Measurements from ENCODE around the gene ITGAE.
A peak's percentile ranks its signal among the peaks of the same experiment; 100 is the strongest.

Gene ITGAE

DNA sequence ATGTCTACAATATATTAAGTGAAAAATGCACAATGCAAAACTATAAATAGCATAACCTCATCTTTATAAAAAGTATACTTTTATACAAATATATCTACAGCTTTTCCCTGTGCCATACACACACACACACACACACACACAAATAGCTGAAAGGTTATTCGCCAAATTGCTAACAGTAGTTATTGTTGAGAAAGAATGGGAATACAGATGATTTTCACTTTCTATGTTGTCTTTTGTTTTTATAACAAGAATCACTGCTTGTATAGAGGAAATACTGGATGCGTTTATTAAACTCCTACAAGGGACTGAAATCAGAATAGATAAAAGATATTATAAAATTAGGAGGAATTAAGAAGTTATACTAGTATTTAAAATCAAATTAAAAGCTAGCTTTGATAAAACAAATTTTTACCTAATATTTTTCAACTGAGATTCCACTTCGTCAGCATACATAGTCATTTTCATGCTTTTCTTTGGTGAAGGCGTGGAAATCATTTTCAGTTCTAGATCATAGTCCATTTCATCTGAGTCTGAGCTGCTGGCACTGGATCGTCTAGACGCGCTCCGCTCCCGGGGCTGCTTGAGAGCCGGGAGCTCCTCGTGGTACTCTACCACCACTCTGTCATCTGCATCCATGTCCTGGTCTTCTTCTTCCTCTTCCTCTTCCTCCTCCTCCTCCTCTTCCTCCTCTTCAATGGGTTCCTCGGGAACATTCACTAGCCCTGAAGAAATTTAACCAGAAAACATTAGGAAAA, 17.0 kb upstream of the ITGAE start:
- DNase-seq (ENCODE audit: low read depth): no peak

DNA sequence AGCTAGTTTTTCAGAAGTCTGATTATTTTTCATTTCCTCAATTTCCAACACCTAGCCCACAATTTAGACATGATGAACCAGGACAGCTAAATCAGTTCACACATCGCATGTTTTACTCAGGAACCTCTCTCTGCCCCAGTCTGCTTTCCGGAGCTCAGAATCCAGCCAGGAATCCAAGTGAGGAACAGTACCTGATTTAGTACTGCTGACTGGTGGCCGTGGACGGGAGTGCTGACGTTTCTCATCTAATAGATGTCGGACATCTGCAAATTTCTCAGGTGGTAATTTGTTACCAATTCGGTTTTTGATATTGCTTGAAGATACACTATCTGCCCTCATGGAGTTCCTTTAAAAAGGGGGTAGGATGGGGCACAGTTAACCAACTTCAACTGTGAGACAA, 14.9 kb upstream of the ITGAE start:
- DNase-seq (ENCODE audit: low read depth): no peak

DNA sequence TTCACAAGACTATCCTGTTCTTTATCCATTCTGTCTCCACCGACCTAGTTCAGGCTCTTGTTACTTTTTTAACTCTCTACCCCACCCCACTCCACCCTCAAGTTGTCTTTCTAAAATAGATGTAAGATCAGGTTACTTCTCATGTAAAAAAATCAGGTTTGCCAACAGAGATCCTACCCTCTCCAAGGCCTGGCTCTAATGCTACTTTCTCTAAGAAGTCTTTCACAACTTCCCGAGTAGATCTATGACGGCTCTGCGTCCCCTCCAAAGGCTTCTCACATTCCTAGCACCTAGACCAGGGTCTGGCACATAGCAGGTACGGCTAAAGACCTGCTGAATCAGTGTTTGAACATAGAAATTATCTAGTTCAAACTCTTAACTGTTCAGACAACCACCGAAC, 14.1 kb upstream of the ITGAE start:
- DNase-seq (ENCODE audit: low read depth): no peak

DNA sequence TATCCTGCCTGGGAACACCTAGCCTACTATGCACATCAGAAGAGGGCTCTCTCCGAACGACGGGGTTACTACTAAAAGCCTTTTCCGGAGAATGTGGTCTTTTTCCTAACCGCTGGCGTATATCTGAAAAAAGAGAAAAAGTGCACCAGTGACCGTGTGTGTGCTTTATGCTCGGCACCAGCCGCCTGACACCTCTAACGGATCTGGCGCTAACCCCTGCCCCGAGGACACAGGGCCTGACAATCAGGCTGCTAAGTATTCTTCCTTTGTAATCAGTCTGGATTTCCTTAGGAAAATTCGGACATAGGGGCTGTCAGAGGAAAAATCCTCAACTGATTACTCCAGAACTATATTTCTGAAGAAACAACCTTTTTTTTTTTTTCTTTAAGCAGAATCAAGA, 13.4 kb upstream of the ITGAE start:
- DNase-seq (ENCODE audit: low read depth): no peak

DNA sequence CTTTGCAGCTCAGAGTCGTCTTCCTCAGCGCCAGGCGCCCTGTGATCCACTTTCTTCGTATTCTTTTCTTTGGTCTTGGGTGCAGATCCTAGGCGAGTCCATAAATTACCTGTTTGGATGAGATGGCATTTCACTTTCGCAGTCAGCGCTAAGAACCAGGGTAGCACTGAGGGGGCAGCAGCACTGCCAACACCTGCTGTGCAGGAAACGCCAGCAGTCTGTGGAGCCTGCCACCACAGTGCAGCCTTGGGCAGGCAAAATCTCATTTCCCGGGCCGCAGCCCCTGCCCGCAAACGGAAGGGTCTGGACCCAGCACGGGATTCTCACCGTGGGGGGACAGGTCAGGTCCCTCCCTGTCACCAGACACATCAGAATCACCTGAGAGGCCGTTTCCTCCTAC, 12.2 kb upstream of the ITGAE start:
- no peak for DNase-seq (ENCODE audit: low read depth)

GRCh38 chr17:3812771-3813170, 11.8 kb upstream of the ITGAE start:
- no peak for DNase-seq (ENCODE audit: low read depth)

DNA sequence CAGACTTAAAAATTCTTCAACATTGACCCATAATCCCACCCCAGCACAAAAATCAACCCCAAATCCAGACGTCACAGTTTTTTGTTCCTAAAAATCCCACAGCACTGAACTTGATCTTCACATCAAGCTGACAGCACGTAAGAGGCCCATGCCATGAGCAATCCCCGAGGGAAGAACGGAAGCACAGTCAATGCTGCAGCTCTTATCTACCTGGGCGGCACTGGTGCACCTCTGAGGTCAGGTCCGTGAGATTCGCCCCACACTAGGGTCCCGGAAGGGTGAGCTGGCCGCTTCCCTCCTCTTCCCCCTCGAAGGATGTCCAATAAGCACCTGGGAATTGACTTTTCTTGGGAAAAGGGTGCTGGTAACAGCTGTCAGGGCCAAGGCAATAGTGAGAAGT, 11.3 kb upstream of the ITGAE start:
- no peak for DNase-seq (ENCODE audit: low read depth)

GRCh38 chr17:3810019-3810418, 9.0 kb upstream of the ITGAE start:
- no peak for DNase-seq (ENCODE audit: low read depth)

- DNase-seq (ENCODE audit: low read depth): no peak
These were observed 8.1 kb upstream of the ITGAE start for GRCh38 chr17:3809135-3809534.

DNA sequence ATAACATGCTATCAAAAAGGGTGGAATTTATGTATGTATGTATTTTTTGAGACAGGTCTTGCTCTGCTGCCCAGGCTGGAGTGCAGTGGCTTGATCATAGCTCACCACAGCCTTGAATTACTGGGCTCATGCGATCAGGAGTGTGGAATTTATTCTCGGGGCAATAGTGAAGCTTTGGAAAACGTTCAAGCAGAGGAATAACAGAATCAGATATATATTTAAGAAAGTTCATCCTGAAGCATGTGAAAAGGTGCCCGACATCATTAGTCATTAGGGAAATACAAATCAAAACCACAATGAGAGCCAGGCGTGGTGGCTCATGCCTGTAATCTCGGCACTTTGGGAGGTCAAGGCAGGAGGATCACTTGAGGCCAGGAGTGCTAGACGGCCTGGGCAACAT, 7.7 kb upstream of the ITGAE start:
- DNase-seq (ENCODE audit: low read depth): no peak

DNA sequence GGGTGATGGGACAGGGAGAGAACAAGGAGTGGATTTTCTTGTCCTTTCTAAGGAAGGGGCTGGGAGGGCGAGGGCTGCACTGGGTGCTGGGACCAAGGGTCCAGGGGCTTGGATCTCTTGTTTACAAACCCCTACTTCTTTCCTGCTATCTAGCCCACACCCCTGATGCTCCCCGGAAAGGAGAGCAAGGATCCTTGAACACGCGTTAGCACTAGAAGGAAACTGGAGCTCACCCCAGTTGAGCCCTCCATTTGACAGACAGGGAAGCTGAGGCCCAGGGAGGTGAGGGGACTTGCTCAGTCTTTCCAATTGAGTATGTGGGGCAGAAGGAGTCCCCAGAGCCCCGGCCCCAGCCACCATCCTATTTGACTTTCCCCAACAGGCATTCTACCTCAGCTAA, 4.6 kb upstream of the ITGAE start:
- DNase-seq (ENCODE audit: low read depth): no peak

- peak; percentile 33 for DNase-seq (ENCODE audit: low read depth)
These were observed 3.5 kb upstream of the ITGAE start for GRCh38 chr17:3804503-3804931.

DNA sequence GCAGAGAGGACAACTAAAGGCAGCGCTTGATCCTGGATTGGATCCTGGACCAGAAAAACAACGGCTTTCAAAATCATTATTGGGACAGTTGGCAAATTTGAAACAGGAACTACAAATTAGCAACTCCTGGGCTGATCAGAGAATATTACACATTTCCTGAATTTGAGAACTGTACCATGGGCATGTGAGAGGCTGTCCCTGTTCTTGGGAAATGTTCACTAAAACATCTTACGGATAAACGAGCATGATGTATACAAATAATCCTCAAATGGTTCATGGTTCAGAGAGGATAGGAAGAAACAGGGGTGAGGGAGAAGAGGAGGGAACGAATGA, 2.3 kb upstream of the ITGAE start:
- no peak for DNase-seq (ENCODE audit: low read depth)

DNA sequence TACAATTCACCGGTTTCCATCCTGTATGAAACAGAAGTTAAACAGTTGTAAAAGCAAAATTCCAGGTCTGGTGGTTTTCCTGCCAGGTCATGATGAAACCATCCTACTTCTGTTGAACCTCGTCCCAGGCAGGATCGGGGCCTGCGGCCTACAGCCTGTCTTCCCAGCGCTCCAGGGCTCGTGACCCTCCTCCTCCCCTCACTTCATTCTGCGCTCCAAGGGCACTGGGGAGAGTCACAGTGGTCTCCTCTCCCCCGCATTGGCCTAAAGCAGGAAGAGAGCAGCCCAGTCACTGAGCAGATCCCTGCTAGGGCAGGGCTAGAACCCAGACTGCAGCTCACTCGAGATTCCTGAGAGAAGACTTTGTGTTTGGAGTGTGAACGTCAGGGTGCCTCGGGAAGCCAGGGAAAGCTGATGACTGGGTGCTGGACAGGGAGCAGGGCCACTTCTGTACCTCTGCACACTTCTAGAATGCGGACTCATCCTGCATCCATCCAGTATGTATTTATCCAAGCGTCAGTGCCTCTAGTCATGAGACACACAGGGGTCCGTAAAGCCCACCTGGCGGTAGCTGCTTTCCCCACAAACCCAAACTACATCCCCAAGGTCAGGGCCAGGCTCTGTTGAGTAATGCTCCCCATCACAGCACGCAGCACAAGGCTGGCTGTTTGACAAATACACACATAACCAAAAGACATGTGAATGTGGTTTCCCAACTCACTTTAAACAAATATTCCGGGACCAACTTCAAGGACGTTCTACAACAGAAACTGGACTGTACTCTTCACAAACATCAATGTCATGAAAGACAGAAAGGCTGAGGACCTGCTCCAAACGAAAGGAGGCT, 1.7 kb upstream of the ITGAE start:
- no peak for DNase-seq (ENCODE audit: low read depth)

DNA sequence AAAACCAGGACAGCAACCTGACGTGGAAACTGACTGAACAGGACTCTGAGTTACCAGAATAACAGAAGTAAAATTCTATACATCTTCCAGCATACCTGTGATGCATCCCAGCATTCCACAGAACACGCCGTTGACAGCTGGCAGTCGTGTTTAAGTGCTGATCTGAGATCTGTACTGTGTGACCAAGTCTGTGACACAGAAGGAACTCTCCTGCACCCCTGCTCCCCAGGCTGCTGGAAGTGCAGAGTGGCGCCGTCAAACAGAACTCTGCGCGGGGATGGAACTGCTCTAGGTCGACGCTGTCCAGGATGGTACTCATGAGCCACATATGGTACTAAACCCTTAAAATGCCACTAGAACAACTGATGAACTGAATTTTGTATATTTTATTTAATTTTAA, 804 bp upstream of the ITGAE start:
- no peak for DNase-seq (ENCODE audit: low read depth)

DNA sequence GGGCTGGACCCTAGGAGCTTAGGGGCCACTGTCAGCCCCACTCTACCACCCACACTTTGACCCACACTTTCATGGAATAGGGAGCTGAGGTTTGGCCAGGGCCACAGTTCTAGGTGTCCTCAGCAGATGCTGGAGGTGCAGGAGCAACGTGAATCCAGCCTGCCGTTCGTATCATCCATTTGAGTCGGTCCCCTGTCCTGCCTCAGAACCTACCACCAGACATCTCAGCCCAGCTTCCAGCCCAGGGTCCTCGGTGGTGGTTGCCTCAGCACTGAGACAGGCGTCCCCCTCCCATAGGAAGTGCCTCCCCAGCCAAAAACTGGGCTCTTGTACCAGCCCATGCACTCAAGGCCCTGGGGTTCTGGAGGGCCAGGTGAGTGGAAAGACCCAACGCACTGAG, 359 bp upstream of the ITGAE start:
- DNase-seq (ENCODE audit: low read depth): no peak

GRCh38 chr17:3799181-3799945, 1.6 kb downstream of the ITGAE start:
- DNase-seq (ENCODE audit: low read depth): no peak

DNA sequence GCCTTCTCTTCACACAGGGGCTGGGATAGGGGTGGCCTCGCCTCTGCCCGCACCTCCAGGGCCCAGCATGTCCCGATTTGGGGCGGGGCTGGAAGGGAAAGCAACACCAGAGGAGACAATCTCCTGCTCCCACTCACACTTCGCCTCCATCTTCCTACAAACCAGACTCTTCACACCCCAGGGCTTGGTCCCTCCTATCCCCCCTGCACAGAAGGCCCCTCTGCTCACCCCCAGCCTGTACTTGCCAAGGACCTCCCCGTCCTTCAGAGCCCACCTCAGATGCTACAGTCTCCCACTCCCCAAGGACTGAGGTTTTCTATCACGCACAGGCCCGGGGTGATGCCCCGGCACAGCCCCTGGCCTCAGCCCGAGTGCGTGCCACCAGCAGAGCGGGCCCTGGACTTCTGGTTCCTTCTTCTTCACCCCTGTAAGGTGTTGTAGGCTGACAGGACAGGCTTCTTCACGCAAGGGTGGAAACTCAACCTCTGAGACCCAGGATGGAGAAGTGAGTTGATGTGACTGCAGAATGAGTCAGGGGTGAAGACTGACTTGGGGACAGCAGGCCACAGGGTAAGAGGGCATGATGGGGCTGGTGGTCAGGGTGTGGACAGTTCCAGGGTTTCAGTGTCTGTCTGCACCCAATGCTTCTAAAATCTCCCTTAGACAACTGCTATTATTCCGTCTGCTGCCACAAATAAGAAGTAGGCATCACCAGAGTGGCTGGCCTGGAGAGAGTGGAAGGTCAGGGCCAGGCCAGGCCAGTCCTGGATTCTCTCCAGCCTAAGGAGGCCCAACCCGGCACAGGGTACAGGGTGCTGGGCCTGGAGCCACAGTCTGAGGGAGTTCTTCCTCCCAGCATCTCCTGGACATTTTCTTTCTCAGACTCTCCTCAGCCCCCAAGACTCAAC, 2.5 kb downstream of the ITGAE start:
- no peak for DNase-seq (ENCODE audit: low read depth)

- DNase-seq (ENCODE audit: low read depth): no peak
These were observed 4.2 kb downstream of the ITGAE start for GRCh38 chr17:3796822-3797170.

DNA sequence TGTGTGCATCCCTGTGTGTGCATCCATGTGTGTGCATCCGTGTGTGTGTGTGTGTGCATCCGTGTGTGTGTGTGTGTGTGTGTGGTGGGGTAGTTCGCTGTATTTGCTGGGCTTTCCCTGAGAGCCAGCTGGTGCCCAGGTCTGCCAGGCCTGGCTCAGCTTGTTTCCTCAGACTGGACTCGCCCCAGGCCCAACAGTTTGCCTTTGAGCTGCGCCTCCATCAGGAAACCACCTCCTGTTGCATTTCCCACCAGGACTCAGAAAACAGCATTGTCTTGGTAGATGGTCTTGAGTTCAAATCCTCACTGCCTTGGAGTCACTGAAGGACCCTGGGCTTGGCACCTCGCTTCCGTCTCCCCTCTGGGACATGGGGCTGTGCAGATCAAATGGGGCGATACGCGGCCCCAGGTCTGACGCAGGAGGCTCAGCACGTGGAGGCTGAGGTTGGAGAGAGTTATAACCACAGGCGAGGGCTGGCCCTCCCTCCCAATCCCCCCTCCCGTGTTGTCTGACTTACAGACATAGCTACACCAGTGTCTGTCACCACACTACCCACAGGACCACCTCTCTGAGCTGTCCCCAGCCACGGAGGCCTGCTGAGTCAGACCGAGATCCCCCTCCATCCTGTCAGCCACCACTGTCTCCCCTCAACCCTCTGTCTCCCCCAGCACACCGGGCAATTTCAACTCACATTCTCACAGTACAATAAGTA, 4.7 kb downstream of the ITGAE start:
- DNase-seq (ENCODE audit: low read depth): peak; percentile 75

DNA sequence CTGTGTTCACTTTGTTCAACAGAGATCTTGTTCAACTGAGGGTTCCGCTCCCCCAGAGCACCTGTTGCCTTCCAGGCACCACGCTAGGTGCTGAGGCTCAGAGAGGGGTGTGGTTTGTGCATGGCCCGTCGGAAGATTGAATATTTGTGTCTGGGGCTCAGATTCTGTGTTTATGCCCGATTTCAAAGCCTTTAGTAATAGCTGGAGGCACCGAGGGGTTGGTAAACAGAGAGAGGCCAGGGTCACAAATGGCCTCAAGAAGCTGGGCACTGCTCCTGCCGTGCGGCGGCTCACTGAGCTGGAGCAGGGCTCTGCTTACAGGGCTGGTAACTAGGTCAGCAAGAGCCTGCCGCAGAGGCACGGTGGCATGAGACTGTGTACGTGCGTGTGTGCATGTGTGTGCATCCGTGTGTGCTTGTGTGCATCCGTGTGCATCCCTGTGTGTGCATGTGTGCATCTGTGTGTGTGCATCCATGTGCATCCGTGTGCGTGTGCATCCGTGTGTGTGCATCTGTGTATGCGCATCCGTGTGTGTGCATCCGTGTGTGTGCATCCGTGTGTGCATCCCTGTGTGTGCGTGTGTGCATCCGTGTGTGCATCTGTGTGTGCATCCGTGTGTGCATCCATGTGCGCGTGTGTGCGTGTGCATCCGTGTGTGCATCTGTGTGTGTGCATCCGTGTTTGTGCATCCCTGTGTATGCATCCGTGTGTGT, 5.4 kb downstream of the ITGAE start:
- DNase-seq (ENCODE audit: low read depth): no peak

Measured in activated T-cell treated with anti-CD3 and anti-CD28 coated beads for 48 hours (primary cell).